ENCODE data around the gene FGD3.

DNA sequence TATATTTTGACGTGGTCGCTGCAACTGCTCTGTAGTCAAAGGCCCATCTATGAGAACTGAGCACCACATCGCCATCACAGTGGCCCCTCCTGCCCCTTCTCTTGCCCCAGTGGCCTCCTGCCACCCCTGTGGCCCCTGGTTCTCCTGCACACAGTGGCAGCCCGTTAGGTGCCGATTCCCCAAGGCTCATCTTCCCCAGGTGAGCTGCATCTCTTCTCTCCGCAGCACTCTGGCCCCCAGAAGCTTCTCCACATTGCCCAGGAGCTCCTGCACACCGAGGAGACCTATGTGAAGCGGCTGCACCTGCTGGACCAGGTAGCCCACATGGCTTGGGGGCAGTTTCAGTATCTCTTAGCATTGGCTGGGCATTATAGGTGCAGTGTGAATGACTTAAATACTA, 55.4 kb downstream of the FGD3 start:
- TF ChIP-seq, protein P1, sequence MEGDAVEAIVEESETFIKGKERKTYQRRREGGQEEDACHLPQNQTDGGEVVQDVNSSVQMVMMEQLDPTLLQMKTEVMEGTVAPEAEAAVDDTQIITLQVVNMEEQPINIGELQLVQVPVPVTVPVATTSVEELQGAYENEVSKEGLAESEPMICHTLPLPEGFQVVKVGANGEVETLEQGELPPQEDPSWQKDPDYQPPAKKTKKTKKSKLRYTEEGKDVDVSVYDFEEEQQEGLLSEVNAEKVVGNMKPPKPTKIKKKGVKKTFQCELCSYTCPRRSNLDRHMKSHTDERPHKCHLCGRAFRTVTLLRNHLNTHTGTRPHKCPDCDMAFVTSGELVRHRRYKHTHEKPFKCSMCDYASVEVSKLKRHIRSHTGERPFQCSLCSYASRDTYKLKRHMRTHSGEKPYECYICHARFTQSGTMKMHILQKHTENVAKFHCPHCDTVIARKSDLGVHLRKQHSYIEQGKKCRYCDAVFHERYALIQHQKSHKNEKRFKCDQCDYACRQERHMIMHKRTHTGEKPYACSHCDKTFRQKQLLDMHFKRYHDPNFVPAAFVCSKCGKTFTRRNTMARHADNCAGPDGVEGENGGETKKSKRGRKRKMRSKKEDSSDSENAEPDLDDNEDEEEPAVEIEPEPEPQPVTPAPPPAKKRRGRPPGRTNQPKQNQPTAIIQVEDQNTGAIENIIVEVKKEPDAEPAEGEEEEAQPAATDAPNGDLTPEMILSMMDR (conservative IDR thresholded peaks at IDR 0.05) = no peak
- no peak for TF ChIP-seq EZH2 (IDR thresholded peaks at IDR 0.05; ENCODE audit: low read depth)
